Endothelial cell (in vitro differentiated cells): ENCODE results near the gene HAUS3. TPM values are rescaled to one million over a fixed set of nuclear protein-coding genes. Genes with fewer than 3 reads are reported as not detected.
A peak's percentile ranks its signal among the peaks of the same experiment; 100 is the strongest.
"Not testable (repeated sequence)": the region's sequence is repeated elsewhere in the genome, so short reads cannot be mapped to it uniquely, and the experiment has no call there.

Experiments used
- DNase-seq: peaks from one replicate; pipeline ENCODE4 v3.0.0; 2021; ENCODE audit warnings: low spot score
- H3K27ac Mint-ChIP-seq: one replicate; pipeline ENCODE4 v1.8.0; 2021; ENCODE audit warnings: mixed read lengths, inconsistent platforms; ENCODE audit not compliant: unreplicated experiment
- H3K27me3 Mint-ChIP-seq: one replicate; pipeline ENCODE4 v1.8.0; 2021; ENCODE audit warnings: mild to moderate bottlenecking, moderate library complexity, mixed read lengths, inconsistent platforms; ENCODE audit not compliant: unreplicated experiment
- H3K36me3 Mint-ChIP-seq: one replicate; pipeline ENCODE4 v1.8.0; 2021; ENCODE audit warnings: mild to moderate bottlenecking, low read depth, mixed read lengths, inconsistent platforms; ENCODE audit not compliant: unreplicated experiment
- H3K4me1 Mint-ChIP-seq: one replicate; pipeline ENCODE4 v1.8.0; 2021; ENCODE audit warnings: mild to moderate bottlenecking, mixed read lengths, inconsistent platforms; ENCODE audit not compliant: unreplicated experiment
- H3K4me3 Mint-ChIP-seq: one replicate; pipeline ENCODE4 v1.8.0; 2021; ENCODE audit warnings: mild to moderate bottlenecking, mixed read lengths, inconsistent platforms; ENCODE audit not compliant: unreplicated experiment
- H3K9me3 Mint-ChIP-seq: one replicate; pipeline ENCODE4 v1.8.0; 2021; ENCODE audit warnings: mixed read lengths, inconsistent platforms; ENCODE audit not compliant: unreplicated experiment
- total RNA-seq: library from RNA; stranded (reverse); fragmentation: NEBNext Ultra II Directional; extraction: Animal tissue kit (Norgen Biotek cat#: 25700); gene quantifications from one replicate; pipeline ENCODE4 v1.2.1, GENCODE V29; 2021; ENCODE audit not compliant: unreplicated experiment
- TF ChIP-seq, protein P1 (sequence below): fragments of 200-600 bp; sonication (generic); IDR thresholded peaks from one replicate; pipeline ENCODE4 v1.5.0; 2021; ENCODE audit warnings: antibody characterized with exemption; ENCODE audit not compliant: unreplicated experiment

HAUS3 gene
- total RNA-seq, 1 donor from 2014 or later: 16.2 TPM

DNA sequence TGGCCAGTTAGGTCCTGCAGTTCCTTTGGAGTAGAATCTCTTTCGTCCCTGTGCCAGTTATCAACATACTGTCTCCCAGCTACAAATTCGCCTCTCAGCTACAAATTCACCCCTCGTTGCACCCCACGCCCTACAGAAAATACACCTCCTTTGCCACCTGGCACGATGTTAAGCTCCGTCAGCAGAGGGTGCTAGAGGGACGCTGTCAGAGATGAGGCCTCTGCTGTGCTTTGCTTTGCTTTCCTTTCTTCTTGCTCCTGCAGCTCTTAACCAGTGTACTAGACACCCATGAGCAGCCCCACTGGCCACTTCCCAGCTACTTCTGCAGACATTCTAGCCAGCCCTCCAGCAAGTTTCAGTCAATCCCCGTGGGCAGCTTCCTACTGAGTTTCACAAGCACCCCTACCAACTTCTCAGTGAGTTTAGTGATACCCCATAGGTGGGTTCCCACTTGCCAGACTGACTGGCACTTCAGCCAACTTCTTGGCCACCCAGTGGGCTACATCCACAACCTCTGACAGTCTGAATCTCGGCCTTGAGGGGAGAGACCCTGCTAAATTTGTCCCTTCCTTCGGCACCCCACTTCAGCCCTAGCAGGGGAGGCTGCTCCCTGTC lies 21.8 kb downstream of the HAUS3 start:
- peaks cover 4% of the 10 kb centered on the region for H3K36me3 Mint-ChIP-seq
- H3K9me3 Mint-ChIP-seq: no peaks in the 10 kb centered on the region
- peaks cover 1% of the 10 kb centered on the region for H3K27me3 Mint-ChIP-seq
- TF ChIP-seq, protein P1, sequence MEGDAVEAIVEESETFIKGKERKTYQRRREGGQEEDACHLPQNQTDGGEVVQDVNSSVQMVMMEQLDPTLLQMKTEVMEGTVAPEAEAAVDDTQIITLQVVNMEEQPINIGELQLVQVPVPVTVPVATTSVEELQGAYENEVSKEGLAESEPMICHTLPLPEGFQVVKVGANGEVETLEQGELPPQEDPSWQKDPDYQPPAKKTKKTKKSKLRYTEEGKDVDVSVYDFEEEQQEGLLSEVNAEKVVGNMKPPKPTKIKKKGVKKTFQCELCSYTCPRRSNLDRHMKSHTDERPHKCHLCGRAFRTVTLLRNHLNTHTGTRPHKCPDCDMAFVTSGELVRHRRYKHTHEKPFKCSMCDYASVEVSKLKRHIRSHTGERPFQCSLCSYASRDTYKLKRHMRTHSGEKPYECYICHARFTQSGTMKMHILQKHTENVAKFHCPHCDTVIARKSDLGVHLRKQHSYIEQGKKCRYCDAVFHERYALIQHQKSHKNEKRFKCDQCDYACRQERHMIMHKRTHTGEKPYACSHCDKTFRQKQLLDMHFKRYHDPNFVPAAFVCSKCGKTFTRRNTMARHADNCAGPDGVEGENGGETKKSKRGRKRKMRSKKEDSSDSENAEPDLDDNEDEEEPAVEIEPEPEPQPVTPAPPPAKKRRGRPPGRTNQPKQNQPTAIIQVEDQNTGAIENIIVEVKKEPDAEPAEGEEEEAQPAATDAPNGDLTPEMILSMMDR: peak; percentile 62
- no peak overlapping the region for H3K4me3 Mint-ChIP-seq
- no peak overlapping the region for H3K27ac Mint-ChIP-seq
- DNase-seq: peak; percentile 80
- H3K4me1 Mint-ChIP-seq: no peaks in the 10 kb centered on the region

DNA sequence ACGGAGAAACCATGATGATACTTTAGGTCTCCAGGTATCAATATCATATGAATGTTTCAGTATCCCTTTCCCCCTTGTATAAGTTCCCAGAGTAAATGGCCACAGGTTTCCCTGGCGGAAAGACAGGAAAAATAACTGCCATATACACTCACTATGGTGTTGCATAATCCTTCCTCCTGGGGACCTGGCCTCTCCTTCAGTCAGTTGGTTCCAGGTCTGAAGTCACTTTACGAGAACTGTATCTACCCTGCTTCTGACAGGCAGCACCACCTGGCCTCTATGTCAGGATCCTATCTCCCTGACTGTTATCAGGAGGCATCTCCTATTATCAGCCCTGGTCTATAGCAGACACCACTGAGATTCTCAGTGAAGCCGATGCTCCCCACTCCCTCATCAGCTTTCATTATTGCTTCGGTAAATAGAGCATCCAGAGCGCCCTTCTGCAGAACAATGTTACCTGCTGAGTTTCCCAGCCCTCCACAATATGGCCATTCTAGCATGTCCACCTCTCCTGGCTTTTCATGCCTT lies 22.6 kb downstream of the HAUS3 start:
- Mint-ChIP-seq H3K27ac (no peak overlapping the region), H3K4me3 (no peak overlapping the region), H3K9me3 (no peaks in the 10 kb centered on the region), H3K27me3 (peaks cover 1% of the 10 kb centered on the region), H3K36me3 (peaks cover 4% of the 10 kb centered on the region), H3K4me1 (peaks cover 2% of the 10 kb centered on the region)
- no peak for DNase-seq
- TF ChIP-seq, protein P1: no peak

DNA sequence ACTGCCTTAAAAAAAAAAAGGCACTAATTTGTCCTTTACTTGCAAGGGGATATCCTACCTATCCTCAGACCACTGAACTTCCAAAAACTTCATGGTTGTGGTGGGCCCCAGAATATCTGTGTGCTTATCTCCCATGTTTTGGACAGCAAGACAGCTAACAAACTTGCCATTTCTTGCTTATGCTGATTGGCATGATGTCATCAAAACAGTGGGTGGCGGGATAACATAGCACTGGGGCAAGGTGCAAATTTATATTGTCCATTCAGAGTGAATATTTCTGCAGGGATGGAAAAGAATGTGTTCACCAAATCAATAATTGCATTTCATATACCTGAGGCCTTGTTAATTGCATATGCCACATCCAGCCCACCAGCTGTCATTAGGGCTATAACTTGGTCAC lies 23.5 kb downstream of the HAUS3 start:
- peaks cover 1% of the 10 kb centered on the region for H3K27me3 Mint-ChIP-seq
- TF ChIP-seq, protein P1: no peak
- no peak overlapping the region for H3K27ac Mint-ChIP-seq
- DNase-seq: no peak
- H3K4me3 Mint-ChIP-seq: no peak overlapping the region
- H3K4me1 Mint-ChIP-seq: peaks cover 6% of the 10 kb centered on the region
- H3K36me3 Mint-ChIP-seq: peaks cover 4% of the 10 kb centered on the region
- no peaks in the 10 kb centered on the region for H3K9me3 Mint-ChIP-seq

DNA sequence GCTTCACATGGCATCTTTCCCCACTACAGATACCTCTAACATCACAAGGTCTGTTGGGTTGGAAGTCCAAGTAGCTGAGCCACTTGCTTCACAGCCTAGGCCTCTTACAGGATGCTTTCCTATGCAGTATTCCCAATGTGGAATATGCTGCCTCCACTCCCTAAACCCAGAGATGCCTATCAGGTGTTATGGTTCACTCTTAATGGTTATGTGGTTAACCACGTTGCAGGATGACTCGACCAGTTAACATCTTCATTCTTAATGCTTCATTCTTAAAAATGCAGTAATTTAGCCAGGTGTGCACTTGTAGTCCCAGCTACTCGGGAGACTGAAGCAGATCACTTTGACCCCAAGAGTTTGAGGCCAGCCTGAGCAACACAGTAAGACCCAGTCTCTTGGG lies 24.2 kb downstream of the HAUS3 start:
- H3K4me3 Mint-ChIP-seq: no peak overlapping the region
- no peak overlapping the region for H3K27ac Mint-ChIP-seq
- no peaks in the 10 kb centered on the region for H3K27me3 Mint-ChIP-seq
- H3K36me3 Mint-ChIP-seq: peaks cover 2% of the 10 kb centered on the region
- peaks cover 6% of the 10 kb centered on the region for H3K4me1 Mint-ChIP-seq
- TF ChIP-seq, protein P1: no peak
- no peak for DNase-seq
- no peaks in the 10 kb centered on the region for H3K9me3 Mint-ChIP-seq

DNA sequence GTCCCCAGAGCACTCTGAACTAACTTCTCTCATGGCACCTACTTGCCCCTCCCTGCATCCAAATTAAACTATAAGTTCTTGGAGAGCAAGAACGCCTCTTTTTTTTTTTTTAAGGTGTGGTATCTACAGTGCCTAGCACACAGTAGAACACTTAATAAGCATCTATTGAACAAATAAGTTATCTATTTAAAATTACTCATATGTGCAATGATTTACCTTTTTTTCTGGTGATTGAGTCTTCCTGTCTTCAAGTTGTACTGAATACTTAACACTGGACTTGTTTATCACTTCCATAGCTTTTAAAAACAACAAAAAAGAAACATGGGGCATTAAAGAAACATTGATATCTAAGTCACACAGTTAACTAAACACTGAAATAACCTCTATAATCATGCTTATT lies 29.1 kb downstream of the HAUS3 start:
- no peak overlapping the region for H3K27ac Mint-ChIP-seq
- TF ChIP-seq, protein P1: no peak
- H3K36me3 Mint-ChIP-seq: no peaks in the 10 kb centered on the region
- no peaks in the 10 kb centered on the region for H3K9me3 Mint-ChIP-seq
- peaks cover 6% of the 10 kb centered on the region for H3K4me1 Mint-ChIP-seq
- DNase-seq: no peak
- H3K4me3 Mint-ChIP-seq: no peak overlapping the region
- no peaks in the 10 kb centered on the region for H3K27me3 Mint-ChIP-seq

DNA sequence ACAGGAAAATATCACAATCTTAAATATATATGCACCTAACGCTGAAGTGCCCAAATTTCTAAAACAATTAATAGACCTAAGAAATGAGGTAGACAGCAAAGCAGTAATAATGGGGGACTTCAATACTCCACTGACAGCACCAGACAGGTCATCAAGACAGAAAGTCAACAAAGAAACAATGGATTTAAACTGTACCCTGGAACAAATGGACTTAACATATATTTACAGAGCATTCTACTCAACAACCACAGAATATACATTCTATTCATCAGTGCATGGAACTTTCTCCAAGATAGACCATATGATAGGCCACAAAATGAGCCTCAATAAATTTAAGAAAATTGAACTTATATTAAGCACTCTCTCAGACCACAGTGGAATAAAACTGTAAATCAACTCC lies 39.1 kb downstream of the HAUS3 start:
- not testable (repeated sequence) for H3K36me3 Mint-ChIP-seq, DNase-seq, H3K27ac Mint-ChIP-seq, H3K4me3 Mint-ChIP-seq, H3K27me3 Mint-ChIP-seq, H3K9me3 Mint-ChIP-seq, H3K4me1 Mint-ChIP-seq
